ENCODE data around the gene TTC34.
"Not testable (repeated sequence)": the region's sequence is repeated elsewhere in the genome, so short reads cannot be mapped to it uniquely, and the experiment has no call there.

DNA sequence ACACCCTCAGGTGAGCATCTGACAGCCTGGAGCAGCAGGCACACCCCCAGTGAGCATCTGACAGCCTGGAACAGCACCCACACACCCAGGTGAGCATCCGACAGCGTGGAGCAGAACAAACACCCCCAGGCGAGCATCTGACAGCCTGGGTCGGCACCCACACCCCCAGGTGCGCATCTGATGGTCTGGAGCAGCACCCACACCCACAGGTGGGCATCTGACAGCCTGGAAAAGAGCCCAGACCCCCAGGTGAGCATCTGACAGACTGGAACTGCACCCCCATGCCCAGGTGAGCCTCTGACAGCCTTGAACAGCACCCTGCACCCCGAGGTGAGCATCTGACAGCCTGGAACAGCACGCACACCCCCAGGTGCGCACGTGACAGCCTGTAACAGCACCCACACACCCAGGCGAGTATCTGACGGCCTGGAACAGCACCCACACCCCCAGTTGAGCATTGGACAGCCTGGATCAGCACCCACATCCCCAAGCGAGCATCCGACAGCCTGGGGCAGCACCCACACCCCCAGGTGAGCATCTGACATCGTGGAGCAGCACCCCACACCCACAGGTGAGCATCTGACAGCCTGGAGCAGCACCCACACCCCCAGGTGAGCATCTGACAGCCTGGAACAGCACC lies 51.3 kb downstream of the TTC34 start:
- not testable (repeated sequence) for TF ChIP-seq HCFC1 (IDR thresholded peaks at IDR 0.05; ENCODE audit: low read depth, low read length); ZNF274 (IDR thresholded peaks at IDR 0.05; ENCODE audit: borderline replicate concordance, low read depth, low read length); ZKSCAN1 (IDR thresholded peaks at IDR 0.05; ENCODE audit: low read depth, low read length); EHMT2 (IDR thresholded peaks at IDR 0.05)
- TF ChIP-seq, protein P1, sequence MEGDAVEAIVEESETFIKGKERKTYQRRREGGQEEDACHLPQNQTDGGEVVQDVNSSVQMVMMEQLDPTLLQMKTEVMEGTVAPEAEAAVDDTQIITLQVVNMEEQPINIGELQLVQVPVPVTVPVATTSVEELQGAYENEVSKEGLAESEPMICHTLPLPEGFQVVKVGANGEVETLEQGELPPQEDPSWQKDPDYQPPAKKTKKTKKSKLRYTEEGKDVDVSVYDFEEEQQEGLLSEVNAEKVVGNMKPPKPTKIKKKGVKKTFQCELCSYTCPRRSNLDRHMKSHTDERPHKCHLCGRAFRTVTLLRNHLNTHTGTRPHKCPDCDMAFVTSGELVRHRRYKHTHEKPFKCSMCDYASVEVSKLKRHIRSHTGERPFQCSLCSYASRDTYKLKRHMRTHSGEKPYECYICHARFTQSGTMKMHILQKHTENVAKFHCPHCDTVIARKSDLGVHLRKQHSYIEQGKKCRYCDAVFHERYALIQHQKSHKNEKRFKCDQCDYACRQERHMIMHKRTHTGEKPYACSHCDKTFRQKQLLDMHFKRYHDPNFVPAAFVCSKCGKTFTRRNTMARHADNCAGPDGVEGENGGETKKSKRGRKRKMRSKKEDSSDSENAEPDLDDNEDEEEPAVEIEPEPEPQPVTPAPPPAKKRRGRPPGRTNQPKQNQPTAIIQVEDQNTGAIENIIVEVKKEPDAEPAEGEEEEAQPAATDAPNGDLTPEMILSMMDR (IDR thresholded peaks at IDR 0.05 in 2 of 3, conservative IDR thresholded peaks at IDR 0.05 in 1 of 3; ENCODE audit: insufficient read depth in 2 of 3, low read depth in 1 of 3, low read length in 3 of 3): not testable (repeated sequence)
